HG03060 (cell line): ENCODE data around the gene CCK.

Source experiments
- ATAC-seq: cut with Tn5 transposase; IDR thresholded peaks from one replicate; pipeline ENCODE4 v1.9.1; 2021; ENCODE audit warnings: low read depth, moderate number of reproducible peaks; ENCODE audit not compliant: unreplicated experiment

Gene CCK

GRCh38 chr3:42226470-42227425 lies 39.2 kb downstream of the CCK start:
- ATAC-seq = no peak

- ATAC-seq = no peak
These were observed 40.3 kb downstream of the CCK start for GRCh38 chr3:42225486-42226363.

GRCh38 chr3:42224658-42225421 lies 41.1 kb downstream of the CCK start:
- ATAC-seq = no peak

- no peak for ATAC-seq
These were observed 41.8 kb downstream of the CCK start for GRCh38 chr3:42224178-42224577.

GRCh38 chr3:42222942-42223693 lies 42.9 kb downstream of the CCK start:
- no peak for ATAC-seq

GRCh38 chr3:42220436-42221121 lies 45.4 kb downstream of the CCK start:
- ATAC-seq = no peak

GRCh38 chr3:42216931-42217333 lies 49.1 kb downstream of the CCK start:
- ATAC-seq = no peak

GRCh38 chr3:42216302-42216701 lies 49.7 kb downstream of the CCK start:
- ATAC-seq = no peak

- ATAC-seq = no peak
These were observed 51.3 kb downstream of the CCK start for GRCh38 chr3:42214565-42215283.

GRCh38 chr3:42214064-42214463 lies 51.9 kb downstream of the CCK start:
- no peak for ATAC-seq

GRCh38 chr3:42213417-42213816 lies 52.6 kb downstream of the CCK start:
- ATAC-seq = peak; percentile 32

- ATAC-seq = no peak
These were observed 55.3 kb downstream of the CCK start for GRCh38 chr3:42210726-42211125.

GRCh38 chr3:42209917-42210316 lies 56.1 kb downstream of the CCK start:
- no peak for ATAC-seq
